Panc1 (cell line): ENCODE measurements around the gene BAX.

Experiments
- CTCF ChIP-seq: fragments of 450-650 bp; IDR thresholded peaks from 2 replicates; pipeline ENCODE4 v1.5.1; 2017; ENCODE audit warnings: mild to moderate bottlenecking
- POLR2AphosphoS5 ChIP-seq: IDR thresholded peaks from 2 replicates; pipeline ENCODE4 v1.6.1; 2012; ENCODE audit warnings: mild to moderate bottlenecking, low read depth, low read length, moderate library complexity
- REST ChIP-seq, 2 experiments: IDR thresholded peaks; 2 replicates each; pipeline ENCODE4 v1.6.1; 2011 to 2012; ENCODE audit warnings: low read depth in 2 of 2, control low read depth in 1 of 2, low read length in 1 of 2, mild to moderate bottlenecking in 1 of 2, moderate library complexity in 1 of 2; ENCODE audit not compliant: insufficient read depth in 1 of 2
- TCF7L2 ChIP-seq: IDR thresholded peaks from 2 replicates; pipeline ENCODE4 v1.6.1; 2011; ENCODE audit warnings: mild to moderate bottlenecking, low read depth, low read length, inconsistent platforms

- TF ChIP-seq CTCF (no peak), POLR2AphosphoS5 (no peak), REST (IDR thresholded peaks at IDR 0.05; ENCODE audit: insufficient read depth in 1 of 2, low read depth in 2 of 2, low read length in 1 of 2) (no peak), TCF7L2 (no peak)
These were observed 9.7 kb downstream of the BAX start for GRCh38 chr19:48964205-48965039.
